Activated CD4-positive, alpha-beta memory T cell treated with anti-CD3 and anti-CD28 coated beads, Interleukin-2, amount 10 ng/mL, durations not matched to agents 7 days and 5 days (primary cell): ENCODE data around the gene CCR5. TPM values are rescaled to one million over a fixed set of nuclear protein-coding genes. Genes with fewer than 3 reads are reported as not detected.

Source experiments
- CTCF ChIA-PET: fragments of 350-600 bp; sonication (Branson Sonifier 250); formaldehyde crosslinking; loops from one replicate; lab custom pipeline; 2021; ENCODE audit warnings: antibody characterized with exemption, inconsistent platforms; lab: Charles Lee
- POLR2A ChIA-PET: fragments of 350-600 bp; sonication (Branson Sonifier 250); formaldehyde crosslinking; loops from one replicate; lab custom pipeline; 2021; ENCODE audit warnings: antibody characterized with exemption; lab: Charles Lee
- DNase-seq: peaks from one replicate; pipeline ENCODE4 v3.0.0-alpha.2; 2020
- H3K27ac Mint-ChIP-seq: one replicate; pipeline ENCODE4 v1.8.0; 2021; ENCODE audit warnings: mild to moderate bottlenecking, mixed read lengths
- H3K27me3 Mint-ChIP-seq: one replicate; pipeline ENCODE4 v1.8.0; 2021; ENCODE audit warnings: mixed read lengths
- H3K36me3 Mint-ChIP-seq: one replicate; pipeline ENCODE4 v1.8.0; 2021; ENCODE audit warnings: low read depth, mixed read lengths
- H3K4me1 Mint-ChIP-seq: one replicate; pipeline ENCODE4 v1.8.0; 2021; ENCODE audit warnings: mixed read lengths
- H3K4me3 Mint-ChIP-seq: one replicate; pipeline ENCODE4 v1.8.0; 2021; ENCODE audit warnings: mild to moderate bottlenecking, mixed read lengths
- H3K9me3 Mint-ChIP-seq: one replicate; pipeline ENCODE4 v1.8.0; 2021; ENCODE audit warnings: mixed read lengths
- total RNA-seq, 2 experiments: library from RNA; stranded (reverse); gene quantifications; one replicate each; pipeline ENCODE4 v1.2.3, GENCODE V29; 2021

The CCR5 gene
- total RNA-seq, 2 experiments from 2014 or later: 80.2 to 85.3 TPM

DNA sequence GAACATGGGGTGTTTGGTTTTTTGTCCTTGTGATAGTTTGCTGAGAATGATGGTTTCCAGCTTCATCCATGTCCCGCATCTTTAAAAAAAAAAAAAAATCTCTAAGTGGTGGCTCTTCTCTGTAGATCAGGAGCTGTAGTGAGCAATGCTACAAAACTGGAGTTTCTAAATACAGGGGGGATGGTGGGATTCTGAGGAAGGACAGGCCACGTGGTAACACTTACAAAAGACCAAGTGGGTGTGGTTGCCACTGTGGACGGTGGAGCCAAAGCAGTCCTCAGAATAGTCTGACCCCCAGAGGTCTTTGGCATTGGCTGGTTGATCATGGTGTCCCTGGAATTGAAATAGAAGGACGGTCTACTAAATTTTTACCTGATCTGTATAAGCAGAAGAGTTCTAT, 44.0 kb downstream of the CCR5 start:
- Mint-ChIP-seq H3K9me3 (no peaks in the 10 kb centered on the region), H3K4me3 (no peak overlapping the region), H3K36me3 (no peaks in the 10 kb centered on the region), H3K4me1 (peaks cover 2% of the 10 kb centered on the region), H3K27ac (no peak overlapping the region), H3K27me3 (no peaks in the 10 kb centered on the region)
- ChIA-PET CTCF (no interaction called here), POLR2A (no interaction called here)
- DNase-seq: no peak

GRCh38 chr3:46416125-46416810, 45.5 kb downstream of the CCR5 start:
- POLR2A ChIA-PET: interaction anchor here (1.3 kb wide), 1 partner anchor 9 kb away, joined by 3 read pairs; the partner anchor contains the start of genes CCR5AS and CCRL2
- H3K27ac Mint-ChIP-seq: no peak overlapping the region
- no peaks in the 10 kb centered on the region for H3K4me1 Mint-ChIP-seq
- no peaks in the 10 kb centered on the region for H3K9me3 Mint-ChIP-seq
- no peaks in the 10 kb centered on the region for H3K36me3 Mint-ChIP-seq
- CTCF ChIA-PET: no interaction called here
- no peak overlapping the region for H3K4me3 Mint-ChIP-seq
- no peak for DNase-seq
- no peaks in the 10 kb centered on the region for H3K27me3 Mint-ChIP-seq

- POLR2A ChIA-PET: interaction anchor here (1.3 kb wide), 1 partner anchor 10 kb away, joined by 3 read pairs; the partner anchor contains the start of genes CCR5AS and CCRL2
- H3K36me3 Mint-ChIP-seq: no peaks in the 10 kb centered on the region
- H3K4me1 Mint-ChIP-seq: no peaks in the 10 kb centered on the region
- no peak overlapping the region for H3K4me3 Mint-ChIP-seq
- no peaks in the 10 kb centered on the region for H3K27me3 Mint-ChIP-seq
- no peaks in the 10 kb centered on the region for H3K9me3 Mint-ChIP-seq
- no peak overlapping the region for H3K27ac Mint-ChIP-seq
- DNase-seq: no peak
- CTCF ChIA-PET: interaction anchor here (0.7 kb wide), 1 partner anchor 72 kb away, joined by 3 read pairs; no protein-coding TSS in a partner anchor
These were observed 46.2 kb downstream of the CCR5 start for GRCh38 chr3:46416811-46417510.

- no peak overlapping the region for H3K27ac Mint-ChIP-seq
These were observed 47.3 kb downstream of the CCR5 start for GRCh38 chr3:46417841-46418611.

DNA sequence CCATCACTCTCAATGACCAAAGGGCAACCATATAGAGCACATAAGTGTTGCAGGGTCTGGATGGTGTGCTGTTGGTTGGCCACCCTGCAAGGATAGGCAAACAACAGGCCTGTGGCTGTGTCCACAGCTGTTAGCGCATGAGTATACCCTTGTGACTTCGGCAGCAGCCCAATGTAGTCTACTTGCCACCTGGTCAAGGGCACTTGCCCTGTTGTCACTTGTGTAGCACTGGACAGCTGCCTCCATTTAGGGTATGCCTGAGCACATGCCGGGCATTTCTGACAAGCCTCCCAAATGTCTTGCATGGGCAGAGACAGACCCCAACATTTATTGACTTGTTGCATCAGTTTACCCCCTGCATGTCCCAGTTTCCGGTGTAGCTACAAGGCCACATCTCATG, 49.1 kb downstream of the CCR5 start:
- Mint-ChIP-seq H3K4me3 (no peak overlapping the region), H3K9me3 (no peaks in the 10 kb centered on the region), H3K27me3 (no peaks in the 10 kb centered on the region), H3K36me3 (no peaks in the 10 kb centered on the region), H3K4me1 (no peaks in the 10 kb centered on the region), H3K27ac (no peak overlapping the region)
- DNase-seq: no peak
- ChIA-PET CTCF (no interaction called here), POLR2A (no interaction called here)

More at GRCh38 chr3:46417841-46418611, 47.3 kb downstream of the CCR5 start:
- no peaks in the 10 kb centered on the region for H3K27me3 Mint-ChIP-seq
- H3K9me3 Mint-ChIP-seq: no peaks in the 10 kb centered on the region
- CTCF ChIA-PET: no interaction called here
- POLR2A ChIA-PET: no interaction called here
- H3K36me3 Mint-ChIP-seq: no peaks in the 10 kb centered on the region
- DNase-seq: no peak
- no peak overlapping the region for H3K4me3 Mint-ChIP-seq
- H3K4me1 Mint-ChIP-seq: no peaks in the 10 kb centered on the region

GRCh38 chr3:46420931-46421330, 50.2 kb downstream of the CCR5 start:
- Mint-ChIP-seq H3K9me3 (no peaks in the 10 kb centered on the region), H3K27me3 (no peaks in the 10 kb centered on the region), H3K36me3 (no peaks in the 10 kb centered on the region), H3K4me1 (peaks cover 1% of the 10 kb centered on the region), H3K4me3 (no peak overlapping the region), H3K27ac (no peak overlapping the region)
- DNase-seq: no peak
- CTCF ChIA-PET: no interaction called here
- POLR2A ChIA-PET: no interaction called here

- Mint-ChIP-seq H3K4me1 (peaks cover 14% of the 10 kb centered on the region), H3K27me3 (no peaks in the 10 kb centered on the region), H3K9me3 (no peaks in the 10 kb centered on the region), H3K27ac (no peak overlapping the region), H3K36me3 (no peaks in the 10 kb centered on the region), H3K4me3 (no peak overlapping the region)
- ChIA-PET CTCF (no interaction called here), POLR2A (no interaction called here)
- no peak for DNase-seq
These were observed 51.9 kb downstream of the CCR5 start for GRCh38 chr3:46422617-46423016.

DNA sequence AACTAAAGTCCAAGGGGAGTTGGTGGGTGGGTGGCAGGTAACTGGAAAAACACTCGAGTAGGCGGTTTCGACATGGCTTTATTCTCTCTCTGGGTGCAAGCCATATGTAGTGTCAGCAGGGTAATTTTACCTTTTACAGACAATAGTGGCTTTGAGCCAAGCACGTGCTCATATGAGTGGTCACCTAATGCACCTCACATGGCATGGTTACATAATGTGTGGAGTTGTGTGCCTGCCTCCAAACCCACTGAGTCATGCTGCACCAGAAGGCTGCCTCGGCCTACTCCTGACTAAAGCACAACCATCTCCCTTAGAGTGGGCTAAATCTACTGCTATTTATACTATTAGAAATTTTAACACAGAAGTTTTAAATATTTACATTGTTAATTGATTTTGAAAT, 52.8 kb downstream of the CCR5 start:
- no peak for DNase-seq
- ChIA-PET POLR2A (no interaction called here), CTCF (interaction anchor here (1.6 kb wide), 1 partner anchor 45 kb away, joined by 5 read pairs; no protein-coding TSS in a partner anchor)
- Mint-ChIP-seq H3K27ac (no peak overlapping the region), H3K4me3 (no peak overlapping the region), H3K9me3 (no peaks in the 10 kb centered on the region), H3K27me3 (peaks cover 3% of the 10 kb centered on the region), H3K4me1 (peaks cover 14% of the 10 kb centered on the region), H3K36me3 (no peaks in the 10 kb centered on the region)

Other genes starting within 250 kb of the CCR5 start
- gene CCR1, start 162.6 kb upstream of the CCR5 start, total RNA-seq: 10 to 100 TPM; 20.0 to 20.7 TPM
- 1 to 10 TPM; 1.2 to 1.9 TPM for gene CCR3, start 128.5 kb upstream of the CCR5 start, total RNA-seq
- gene CCR2, start 16.8 kb upstream of the CCR5 start, total RNA-seq: 100 to 1,000 TPM; 167 to 174 TPM
- 1 to 10 TPM; 5.4 to 6.2 TPM for gene CCRL2, start 36.3 kb downstream of the CCR5 start, total RNA-seq
- not detected for gene LTF, start 94.0 kb downstream of the CCR5 start, total RNA-seq
- not detected for gene RTP3, start 127.0 kb downstream of the CCR5 start, total RNA-seq
- gene LRRC2, start 195.4 kb downstream of the CCR5 start, total RNA-seq: under 1 TPM; 0.35 to 0.43 TPM
- not detected for gene FAM240A, start 241.6 kb downstream of the CCR5 start, total RNA-seq